Mucosa of descending colon (tissue), 3 donors: ENCODE data around the gene SLIT1. TPM values are rescaled to one million over a fixed set of nuclear protein-coding genes. Genes with fewer than 3 reads are reported as not detected.

Source experiments
- ATAC-seq: fragments of 200-7000 bp; cut with Tn5 transposase; one replicate; pipeline ENCODE4 v1.9.1; 2020; ENCODE audit warnings: mild to moderate bottlenecking, moderate library complexity
- DNase-seq, 3 donors: peaks; one replicate each; pipeline ENCODE4 v3.0.0-alpha.2; 2020
- H3K36me3 ChIP-seq: fragments of 200-600 bp; one replicate; pipeline ENCODE4 v1.8.0; 2021; ENCODE audit warnings: low read depth, mild to moderate bottlenecking
- H3K4me1 ChIP-seq: fragments of 200-600 bp; one replicate; pipeline ENCODE4 v1.8.0; 2021; ENCODE audit warnings: low read depth, mild to moderate bottlenecking
- H3K4me3 ChIP-seq: fragments of 200-600 bp; one replicate; pipeline ENCODE4 v1.8.0; 2021; ENCODE audit warnings: mild to moderate bottlenecking
- H3K9me3 ChIP-seq: fragments of 200-600 bp; one replicate; pipeline ENCODE4 v1.8.0; 2021; ENCODE audit warnings: mild to moderate bottlenecking
- CTCF ChIP-seq: fragments of 200-600 bp; IDR thresholded peaks from one replicate; pipeline ENCODE4 v1.8.0; 2022; ENCODE audit warnings: antibody characterized with exemption, mild to moderate bottlenecking
- intact Hi-C, 2 donors: fragments of 100-400 bp; cut with DNase I in 1 of 2; cut with micrococcal nuclease in 1 of 2; formaldehyde crosslinking; loops; one replicate each; pipeline versions ENCODE4 v1.11.0 to v1.11.1; 2022; cut with DNase I, micrococcal nuclease
- total RNA-seq, 3 donors: library from RNA; stranded (reverse); fragmentation: NEBNext Ultra II Directional in 2 of 3; extraction: Animal tissue kit (Norgen Biotek cat#: 25700) in 2 of 3; gene quantifications; one replicate each; pipeline versions ENCODE4 v1.2.1 to v1.2.4, GENCODE V29; 2021 to 2023
- donor health status: DM: no; HTN: no; CAD: no; lungs with moderate emphysema.
- donor health status: DM: no; HTN: no; CAD: no.
- donor health status: DM: no; HTN: yes; CAD: no.

Gene SLIT1
- total RNA-seq, 3 donors from 2014 or later: 0.17 to 1.1 (median 0.24) TPM

GRCh38 chr10:97102441-97102840, 83.3 kb downstream of the SLIT1 start:
- TF ChIP-seq CTCF: no peak
- Histone ChIP-seq H3K4me1 (no peaks in the 10 kb centered on the region), H3K4me3 (no peak overlapping the region), H3K36me3 (no peaks in the 10 kb centered on the region), H3K9me3 (no peaks in the 10 kb centered on the region)
- DNase-seq (no peak), ATAC-seq (no peak)
- intact Hi-C loops: no loop called here

- intact Hi-C loops: no loop called here
- ATAC-seq (no peak), DNase-seq (no peak)
- TF ChIP-seq CTCF: no peak
- Histone ChIP-seq H3K9me3 (no peaks in the 10 kb centered on the region), H3K4me1 (no peaks in the 10 kb centered on the region), H3K4me3 (no peak overlapping the region), H3K36me3 (no peaks in the 10 kb centered on the region)
These were observed 84.4 kb downstream of the SLIT1 start for GRCh38 chr10:97101166-97101940.

- DNase-seq (no peak), ATAC-seq (no peak)
- Histone ChIP-seq H3K36me3 (no peaks in the 10 kb centered on the region), H3K9me3 (no peaks in the 10 kb centered on the region), H3K4me1 (no peaks in the 10 kb centered on the region), H3K4me3 (no peak overlapping the region)
- intact Hi-C loops: no loop called here
- no peak for TF ChIP-seq CTCF
These were observed 85.1 kb downstream of the SLIT1 start for GRCh38 chr10:97100657-97101056.

GRCh38 chr10:97099868-97100267, 85.9 kb downstream of the SLIT1 start:
- Histone ChIP-seq H3K4me3 (no peak overlapping the region), H3K36me3 (no peaks in the 10 kb centered on the region), H3K4me1 (no peaks in the 10 kb centered on the region), H3K9me3 (no peaks in the 10 kb centered on the region)
- no peak for DNase-seq
- no peak for ATAC-seq
- TF ChIP-seq CTCF: no peak
- intact Hi-C loops: no loop called here

- Histone ChIP-seq H3K9me3 (no peaks in the 10 kb centered on the region), H3K4me3 (no peak overlapping the region), H3K4me1 (no peaks in the 10 kb centered on the region), H3K36me3 (no peaks in the 10 kb centered on the region)
- no peak for ATAC-seq
- no peak for TF ChIP-seq CTCF
- DNase-seq: no peak
- intact Hi-C loops: no loop called here
These were observed 86.7 kb downstream of the SLIT1 start for GRCh38 chr10:97099089-97099488.

- Histone ChIP-seq H3K9me3 (no peaks in the 10 kb centered on the region), H3K4me3 (no peak overlapping the region), H3K4me1 (no peaks in the 10 kb centered on the region), H3K36me3 (no peaks in the 10 kb centered on the region)
- no peak for TF ChIP-seq CTCF
- DNase-seq (no peak), ATAC-seq (no peak)
- intact Hi-C loops: no loop called here
These were observed 88.7 kb downstream of the SLIT1 start for GRCh38 chr10:97097084-97097433.
